Measurements from ENCODE around the gene GINS1. TPM values are rescaled to one million over a fixed set of nuclear protein-coding genes. Genes with fewer than 3 reads are reported as not detected.
A peak's percentile ranks its signal among the peaks of the same experiment; 100 is the strongest.

The GINS1 gene
- 8.9 TPM for polyA plus RNA-seq
- long read RNA-seq, donor 1 = 0 reads
- long read RNA-seq, donor 2, partial matches to known transcripts = 0 of 1 reads
- long read RNA-seq, donor 2, other reads (novel, unspliced or antisense) = 0 of 1 reads
- long read RNA-seq, donor 3, partial matches to known transcripts = 0 of 1 reads
- long read RNA-seq, donor 3, other reads (novel, unspliced or antisense) = 0 of 1 reads
- long read RNA-seq, donor 4 = 0 reads
- long read RNA-seq, donor 5 = 0 reads
- long read RNA-seq, donor 6 = 0 reads
- long read RNA-seq, donor 7 = 0 reads
- long read RNA-seq, donor 8 = 0 reads
- long read RNA-seq, donor 9, partial matches to known transcripts = 0 of 1 reads
- long read RNA-seq, donor 9, other reads (novel, unspliced or antisense) = 0 of 1 reads
- long read RNA-seq, donor 10 = 0 reads
- long read RNA-seq, donor 11 = 0 reads

- H3K27ac ChIP-seq (ENCODE audit: low read length) = peak within 1 kb of the TSS; percentile 28
- peak within 1 kb of the TSS; percentile 71 for H3K4me3 ChIP-seq (ENCODE audit: low read length)
- H3K36me3 ChIP-seq (ENCODE audit: control insufficient read depth, insufficient read depth, low read length) = no peaks in the 10 kb centered on the region
- peak; percentile 81 to 91 for DNase-seq
- peaks cover 2% of the 10 kb centered on the region for H3K4me1 ChIP-seq (ENCODE audit: control insufficient read depth, insufficient read depth, low read length)
- no CpG with 5 or more reads among the region's 56 CpGs for WGBS (ENCODE audit: insufficient coverage, low lambda C conversion rate)
- H3K9me3 ChIP-seq (ENCODE audit: control insufficient read depth, low read depth, low read length) = peaks cover 7% of the 10 kb centered on the region
- H3K27me3 ChIP-seq (ENCODE audit: control insufficient read depth, insufficient read depth, low read length) = no peaks in the 10 kb centered on the region
Measured at GRCh38 chr20:25407311-25408169, at the start of gene GINS1. TSS of gene GINS1 (plus strand) at chr20:25407673. CDS start at chr20:25407821, 148 bp downstream.

- Histone ChIP-seq H3K36me3 (ENCODE audit: control insufficient read depth, insufficient read depth, low read length) (no peaks in the 10 kb centered on the region), H3K27me3 (ENCODE audit: control insufficient read depth, insufficient read depth, low read length) (no peaks in the 10 kb centered on the region), H3K9me3 (ENCODE audit: control insufficient read depth, low read depth, low read length) (no peaks in the 10 kb centered on the region), H3K4me3 (ENCODE audit: low read length) (no peak overlapping the region), H3K4me1 (ENCODE audit: control insufficient read depth, insufficient read depth, low read length) (peaks cover 9% of the 10 kb centered on the region), H3K27ac (ENCODE audit: low read length) (no peak overlapping the region)
- no CpG with 5 or more reads among the region's 10 CpGs for WGBS (ENCODE audit: insufficient coverage, low lambda C conversion rate)
- no peak for DNase-seq
Measured at GRCh38 chr20:25360631-25361286, 46.7 kb upstream of the GINS1 start.

DNA sequence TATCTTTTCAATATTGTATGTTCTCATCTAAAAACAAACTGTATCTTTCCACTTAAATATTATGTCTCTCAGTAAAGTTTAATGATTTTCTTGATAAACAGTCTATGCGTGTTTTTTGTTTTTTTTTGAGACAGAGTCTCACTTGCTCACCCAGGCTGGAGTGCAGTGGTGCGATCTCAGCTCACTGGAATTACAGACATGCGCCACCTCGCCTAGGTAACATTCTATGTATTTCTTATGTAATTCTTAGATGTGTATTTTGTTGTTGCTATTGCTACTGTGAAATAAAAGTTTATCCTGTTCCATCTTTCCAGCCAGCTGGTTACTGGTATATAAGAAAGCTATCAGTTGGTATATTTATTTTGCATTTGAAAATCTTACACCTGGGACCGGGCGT, 46.2 kb upstream of the GINS1 start:
- no peaks in the 10 kb centered on the region for H3K36me3 ChIP-seq (ENCODE audit: control insufficient read depth, insufficient read depth, low read length)

GRCh38 chr20:25364180-25364788, 43.2 kb upstream of the GINS1 start:
- Histone ChIP-seq H3K4me1 (ENCODE audit: control insufficient read depth, insufficient read depth, low read length) (no peaks in the 10 kb centered on the region), H3K27me3 (ENCODE audit: control insufficient read depth, insufficient read depth, low read length) (no peaks in the 10 kb centered on the region), H3K27ac (ENCODE audit: low read length) (no peak overlapping the region), H3K4me3 (ENCODE audit: low read length) (no peak overlapping the region), H3K9me3 (ENCODE audit: control insufficient read depth, low read depth, low read length) (no peaks in the 10 kb centered on the region), H3K36me3 (ENCODE audit: control insufficient read depth, insufficient read depth, low read length) (no peaks in the 10 kb centered on the region)
- no CpG with 5 or more reads among the region's 3 CpGs for WGBS (ENCODE audit: insufficient coverage, low lambda C conversion rate)
- no peak for DNase-seq

More for the DNA sequence above, 46.2 kb upstream of the GINS1 start:
- no peak overlapping the region for H3K4me3 ChIP-seq (ENCODE audit: low read length)
- peaks cover 9% of the 10 kb centered on the region for H3K4me1 ChIP-seq (ENCODE audit: control insufficient read depth, insufficient read depth, low read length)
- H3K27ac ChIP-seq (ENCODE audit: low read length) = no peak overlapping the region
- no peak for DNase-seq
- no peaks in the 10 kb centered on the region for H3K9me3 ChIP-seq (ENCODE audit: control insufficient read depth, low read depth, low read length)
- no CpG with 5 or more reads among the region's 6 CpGs for WGBS (ENCODE audit: insufficient coverage, low lambda C conversion rate)
- no peaks in the 10 kb centered on the region for H3K27me3 ChIP-seq (ENCODE audit: control insufficient read depth, insufficient read depth, low read length)

- no peaks in the 10 kb centered on the region for H3K27me3 ChIP-seq (ENCODE audit: control insufficient read depth, insufficient read depth, low read length)
- no peak overlapping the region for H3K4me3 ChIP-seq (ENCODE audit: low read length)
- H3K36me3 ChIP-seq (ENCODE audit: control insufficient read depth, insufficient read depth, low read length) = no peaks in the 10 kb centered on the region
- no peak for DNase-seq
- no peaks in the 10 kb centered on the region for H3K9me3 ChIP-seq (ENCODE audit: control insufficient read depth, low read depth, low read length)
- H3K27ac ChIP-seq (ENCODE audit: low read length) = no peak overlapping the region
- WGBS (ENCODE audit: insufficient coverage, low lambda C conversion rate) = no CpG with 5 or more reads among the region's 2 CpGs
- H3K4me1 ChIP-seq (ENCODE audit: control insufficient read depth, insufficient read depth, low read length) = no peaks in the 10 kb centered on the region
Measured at GRCh38 chr20:25364879-25365699, 42.4 kb upstream of the GINS1 start.

DNA sequence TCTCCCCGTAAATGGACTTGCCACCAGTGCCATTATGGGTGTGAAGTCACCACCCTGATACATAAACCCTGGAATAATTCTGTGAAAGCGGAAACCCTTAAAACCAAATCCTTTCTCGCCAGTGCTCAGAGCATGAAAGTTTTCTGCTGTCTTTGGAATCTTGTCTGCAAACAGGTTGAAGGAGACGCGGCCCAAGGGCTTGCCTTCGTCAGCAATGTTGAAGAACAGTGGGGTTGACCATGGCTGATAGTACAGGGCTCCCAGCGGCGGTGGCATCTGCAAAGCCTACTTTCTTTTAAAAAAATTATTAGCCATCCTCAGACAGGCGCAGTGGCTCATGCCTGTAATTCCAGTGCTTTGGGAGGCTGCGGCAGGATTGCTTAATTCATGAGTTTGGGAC, 38.9 kb upstream of the GINS1 start:
- no peaks in the 10 kb centered on the region for H3K36me3 ChIP-seq (ENCODE audit: control insufficient read depth, insufficient read depth, low read length)
- H3K4me1 ChIP-seq (ENCODE audit: control insufficient read depth, insufficient read depth, low read length) = no peaks in the 10 kb centered on the region
- DNase-seq = no peak
- WGBS (ENCODE audit: insufficient coverage, low lambda C conversion rate) = no CpG with 5 or more reads among the region's 10 CpGs
- H3K27me3 ChIP-seq (ENCODE audit: control insufficient read depth, insufficient read depth, low read length) = no peaks in the 10 kb centered on the region
- no peak overlapping the region for H3K4me3 ChIP-seq (ENCODE audit: low read length)
- no peak overlapping the region for H3K27ac ChIP-seq (ENCODE audit: low read length)
- no peaks in the 10 kb centered on the region for H3K9me3 ChIP-seq (ENCODE audit: control insufficient read depth, low read depth, low read length)

GRCh38 chr20:25368976-25369375, 38.5 kb upstream of the GINS1 start:
- Histone ChIP-seq H3K27me3 (ENCODE audit: control insufficient read depth, insufficient read depth, low read length) (no peaks in the 10 kb centered on the region), H3K4me3 (ENCODE audit: low read length) (no peak overlapping the region), H3K27ac (ENCODE audit: low read length) (no peak overlapping the region), H3K9me3 (ENCODE audit: control insufficient read depth, low read depth, low read length) (no peaks in the 10 kb centered on the region), H3K36me3 (ENCODE audit: control insufficient read depth, insufficient read depth, low read length) (no peaks in the 10 kb centered on the region), H3K4me1 (ENCODE audit: control insufficient read depth, insufficient read depth, low read length) (no peaks in the 10 kb centered on the region)
- DNase-seq = no peak
- 92% methylated on average over 2 of the region's 5 CpGs for WGBS (ENCODE audit: insufficient coverage, low lambda C conversion rate)

- Histone ChIP-seq H3K9me3 (ENCODE audit: control insufficient read depth, low read depth, low read length) (no peaks in the 10 kb centered on the region), H3K4me3 (ENCODE audit: low read length) (no peak overlapping the region), H3K27ac (ENCODE audit: low read length) (no peak overlapping the region), H3K27me3 (ENCODE audit: control insufficient read depth, insufficient read depth, low read length) (no peaks in the 10 kb centered on the region), H3K36me3 (ENCODE audit: control insufficient read depth, insufficient read depth, low read length) (no peaks in the 10 kb centered on the region), H3K4me1 (ENCODE audit: control insufficient read depth, insufficient read depth, low read length) (no peaks in the 10 kb centered on the region)
- no CpG with 5 or more reads among the region's 8 CpGs for WGBS (ENCODE audit: insufficient coverage, low lambda C conversion rate)
- DNase-seq = no peak
Measured at GRCh38 chr20:25369529-25369928, 37.9 kb upstream of the GINS1 start.

GRCh38 chr20:25369971-25370370, 37.5 kb upstream of the GINS1 start:
- no peaks in the 10 kb centered on the region for H3K27me3 ChIP-seq (ENCODE audit: control insufficient read depth, insufficient read depth, low read length)
- WGBS (ENCODE audit: insufficient coverage, low lambda C conversion rate) = no CpG with 5 or more reads among the region's 2 CpGs
- H3K27ac ChIP-seq (ENCODE audit: low read length) = no peak overlapping the region
- H3K4me3 ChIP-seq (ENCODE audit: low read length) = no peak overlapping the region
- no peak for DNase-seq
- H3K36me3 ChIP-seq (ENCODE audit: control insufficient read depth, insufficient read depth, low read length) = no peaks in the 10 kb centered on the region
- H3K4me1 ChIP-seq (ENCODE audit: control insufficient read depth, insufficient read depth, low read length) = no peaks in the 10 kb centered on the region
- no peaks in the 10 kb centered on the region for H3K9me3 ChIP-seq (ENCODE audit: control insufficient read depth, low read depth, low read length)
